Amniotic stem cell (primary cell): ENCODE measurements around the gene SLC25A6.
"Not testable (repeated sequence)": the region's sequence is repeated elsewhere in the genome, so short reads cannot be mapped to it uniquely, and the experiment has no call there.

Experiments
- DNase-seq: peaks from one replicate; lab custom pipeline; 2025; lab: John Stamatoyannopoulos, UW

The SLC25A6 gene

GRCh38 chrX:1389993-1390285 lies 2.0 kb downstream of the SLC25A6 start:
- DNase-seq, result no peak

- no peak for DNase-seq
These were observed 2.5 kb downstream of the SLC25A6 start for GRCh38 chrX:1389181-1389992.

- no peak for DNase-seq
These were observed 3.3 kb downstream of the SLC25A6 start for GRCh38 chrX:1388651-1389050.

GRCh38 chrX:1387141-1387776 lies 4.7 kb downstream of the SLC25A6 start:
- DNase-seq, result no peak

- DNase-seq, result no peak
These were observed 5.4 kb downstream of the SLC25A6 start for GRCh38 chrX:1386338-1387127.

GRCh38 chrX:1385253-1386223 lies 6.4 kb downstream of the SLC25A6 start:
- no peak for DNase-seq

GRCh38 chrX:1384658-1385252 lies 7.2 kb downstream of the SLC25A6 start:
- no peak for DNase-seq

GRCh38 chrX:1380672-1381233 lies 11.2 kb downstream of the SLC25A6 start:
- DNase-seq, result no peak

- DNase-seq, result no peak
These were observed 13.6 kb downstream of the SLC25A6 start for GRCh38 chrX:1378306-1378759.

- no peak for DNase-seq
These were observed 23.6 kb downstream of the SLC25A6 start for GRCh38 chrX:1368385-1368698.

- DNase-seq, result not testable (repeated sequence)
These were observed 25.6 kb downstream of the SLC25A6 start for GRCh38 chrX:1366363-1366762.

GRCh38 chrX:1361910-1362309 lies 30.0 kb downstream of the SLC25A6 start:
- DNase-seq, result no peak

- no peak for DNase-seq
These were observed 30.6 kb downstream of the SLC25A6 start for GRCh38 chrX:1361275-1361674.

- no peak for DNase-seq
These were observed 31.7 kb downstream of the SLC25A6 start for GRCh38 chrX:1360171-1360570.

- no peak for DNase-seq
These were observed 32.4 kb downstream of the SLC25A6 start for GRCh38 chrX:1359477-1359873.

GRCh38 chrX:1358793-1359476 lies 33.0 kb downstream of the SLC25A6 start:
- DNase-seq, result no peak

GRCh38 chrX:1357993-1358392 lies 33.9 kb downstream of the SLC25A6 start:
- no peak for DNase-seq

- DNase-seq, result no peak
These were observed 36.5 kb downstream of the SLC25A6 start for GRCh38 chrX:1355131-1356046.
